AML-193 (cell line): ENCODE measurements around the gene MEIOB.
"Not testable (repeated sequence)": the region's sequence is repeated elsewhere in the genome, so short reads cannot be mapped to it uniquely, and the experiment has no call there.

Source experiments
- DNase-seq, 2 experiments: peaks; one replicate each; lab custom pipeline; 2025; lab: John Stamatoyannopoulos, UW

MEIOB gene

GRCh38 chr16:1871974-1872635 is at the start of gene MEIOB:
TSS of gene MEIOB (minus strand) at chr16:1872164. CDS start at chr16:1868175, 3,989 bp downstream.
- DNase-seq: no peak

- no peak for DNase-seq
Observed at GRCh38 chr16:1920727-1921171, 48.8 kb upstream of the MEIOB start.

- DNase-seq: not testable (repeated sequence)
Observed at GRCh38 chr16:1920122-1920521, 48.2 kb upstream of the MEIOB start.

GRCh38 chr16:1919327-1919998 is 47.5 kb upstream of the MEIOB start:
- no peak for DNase-seq

- DNase-seq: no peak
Observed at GRCh38 chr16:1918351-1919326, 46.7 kb upstream of the MEIOB start, which contains the start of gene HS3ST6. TSS of gene HS3ST6 (minus strand) at chr16:1918415. CDS start at chr16:1918323, 92 bp downstream.

DNA sequence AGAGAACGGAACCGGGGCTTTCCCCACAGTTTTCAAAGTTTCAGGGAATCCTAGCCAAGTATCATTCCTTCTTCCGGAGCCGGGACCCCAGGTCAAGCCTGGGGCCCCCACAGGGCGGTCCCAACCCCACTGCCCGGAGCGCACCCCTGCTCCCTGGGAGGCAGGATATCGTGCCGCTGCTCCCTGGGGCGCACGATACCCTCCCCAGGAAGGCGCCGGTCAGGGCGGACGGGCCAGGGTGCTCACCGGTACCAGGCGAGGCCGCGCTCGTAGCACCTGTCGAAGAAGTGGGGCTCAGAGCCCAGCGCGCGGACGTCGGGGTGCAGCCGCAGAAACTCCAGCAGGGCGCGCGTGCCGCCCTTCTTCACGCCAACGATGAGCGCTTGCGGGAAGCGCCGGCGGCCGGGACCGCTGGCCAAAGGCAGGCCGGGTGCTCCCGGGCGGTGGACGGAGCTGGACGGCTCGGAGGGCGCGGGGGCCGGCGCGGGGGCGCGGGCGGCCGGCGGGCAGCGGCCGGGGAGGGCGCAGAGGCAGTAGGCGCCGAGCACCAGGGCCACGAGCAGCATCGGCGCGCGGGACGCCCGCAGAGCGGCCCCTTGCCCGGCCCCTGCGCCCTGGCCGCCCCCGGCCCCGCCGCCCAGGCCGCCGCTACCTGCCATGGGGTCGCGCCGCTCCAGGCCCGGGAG is 45.8 kb upstream of the MEIOB start:
- DNase-seq: no peak

DNA sequence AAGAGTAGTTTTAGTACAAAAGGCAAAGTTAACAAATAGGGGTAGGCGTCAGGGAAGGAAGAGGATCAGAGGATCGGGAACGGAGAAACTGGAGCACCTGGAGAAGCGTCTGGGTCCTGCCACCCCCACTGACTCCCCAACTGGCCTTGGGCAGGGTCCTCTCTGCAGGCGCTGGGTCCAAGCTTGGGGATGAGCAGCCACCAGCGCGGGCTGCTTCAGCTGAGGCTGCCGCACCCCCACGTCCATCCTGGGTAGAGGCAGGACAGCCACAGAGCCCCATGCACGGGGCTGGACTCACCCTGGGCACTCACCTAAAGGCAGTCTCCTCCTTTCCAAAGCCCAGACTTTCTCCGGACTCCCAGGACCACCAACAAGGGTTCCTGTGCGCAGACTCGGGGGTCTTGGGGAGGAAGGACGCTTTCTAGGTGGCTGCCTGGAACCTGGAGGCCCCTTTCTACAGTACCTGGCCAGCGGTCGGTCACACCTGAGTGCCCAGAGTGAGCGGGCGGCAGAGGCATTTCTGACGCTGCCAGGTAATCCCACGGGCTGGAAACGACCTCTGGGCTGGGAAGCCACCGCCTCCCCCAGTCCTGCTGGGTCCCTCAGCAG is 45.2 kb upstream of the MEIOB start:
- DNase-seq: no peak

DNA sequence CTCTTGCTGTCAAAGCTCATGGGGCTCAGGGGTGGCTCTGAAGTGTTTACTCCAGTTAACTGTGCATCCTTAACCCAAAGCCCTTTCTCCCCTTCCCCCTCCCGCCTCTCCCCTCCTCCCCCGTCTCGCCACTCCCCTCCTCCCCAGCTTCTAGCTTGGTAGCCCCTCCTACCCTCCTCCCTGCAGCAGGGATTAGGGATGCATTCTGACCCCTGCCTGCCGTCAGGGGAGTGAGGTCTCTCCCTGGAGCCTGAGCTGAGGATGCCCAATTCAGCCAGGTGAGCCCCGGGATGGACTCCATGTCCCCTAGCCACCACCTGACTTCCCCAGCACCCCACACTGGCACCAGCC is 44.7 kb upstream of the MEIOB start:
- DNase-seq: no peak

- no peak for DNase-seq
Observed at GRCh38 chr16:1915732-1916639, 44.0 kb upstream of the MEIOB start.

GRCh38 chr16:1914988-1915387 is 43.0 kb upstream of the MEIOB start:
- DNase-seq: no peak

DNA sequence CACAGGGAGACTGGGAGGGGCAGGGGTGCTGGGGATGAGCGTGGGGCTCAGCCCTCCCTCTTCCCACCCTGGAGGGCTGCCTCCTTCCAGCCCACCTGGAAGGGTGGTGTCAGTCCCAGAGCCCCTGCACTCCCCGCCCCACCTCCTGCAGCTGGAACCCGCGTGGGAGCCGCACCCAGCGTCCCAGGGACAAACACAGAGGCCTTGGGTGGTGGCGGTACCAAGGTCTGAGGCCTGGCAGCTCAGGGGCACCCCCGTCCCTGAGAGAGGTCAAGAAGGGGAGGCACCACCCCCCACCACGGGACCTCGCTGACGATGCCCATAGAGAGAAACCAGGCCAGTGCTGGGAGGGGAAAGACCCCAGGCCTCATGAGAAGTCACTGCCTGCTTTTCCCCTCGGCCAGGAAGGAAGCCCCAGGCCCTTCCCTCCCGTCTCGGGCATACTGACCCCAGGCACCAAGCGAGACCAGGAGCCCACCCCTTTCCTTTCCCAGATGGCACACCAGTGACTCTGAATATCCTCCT is 42.2 kb upstream of the MEIOB start:
- no peak for DNase-seq

GRCh38 chr16:1913327-1914083 is 41.5 kb upstream of the MEIOB start:
- no peak for DNase-seq

DNA sequence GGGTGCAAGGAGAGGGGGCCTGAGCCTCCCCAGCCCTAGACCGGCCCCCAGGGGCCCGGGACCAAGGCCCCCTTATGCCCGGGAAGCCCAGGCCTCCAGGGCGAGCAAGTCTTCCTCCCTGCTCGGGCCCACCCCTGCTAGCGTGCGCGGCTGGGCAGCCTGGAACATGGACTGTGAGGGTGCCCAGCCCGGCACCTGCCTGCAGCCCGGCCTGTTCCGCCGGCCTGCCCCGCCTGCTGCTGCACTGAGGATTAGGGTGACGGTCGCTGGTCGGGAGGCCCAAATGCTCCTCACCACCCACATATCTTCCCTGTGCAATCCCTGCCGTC is 40.2 kb upstream of the MEIOB start:
- DNase-seq: no peak

- DNase-seq: no peak
Observed at GRCh38 chr16:1911467-1912214, 39.7 kb upstream of the MEIOB start.

GRCh38 chr16:1909561-1910231 is 37.7 kb upstream of the MEIOB start:
- DNase-seq: no peak

- DNase-seq: no peak
Observed at GRCh38 chr16:1908983-1909382, 37.0 kb upstream of the MEIOB start.

DNA sequence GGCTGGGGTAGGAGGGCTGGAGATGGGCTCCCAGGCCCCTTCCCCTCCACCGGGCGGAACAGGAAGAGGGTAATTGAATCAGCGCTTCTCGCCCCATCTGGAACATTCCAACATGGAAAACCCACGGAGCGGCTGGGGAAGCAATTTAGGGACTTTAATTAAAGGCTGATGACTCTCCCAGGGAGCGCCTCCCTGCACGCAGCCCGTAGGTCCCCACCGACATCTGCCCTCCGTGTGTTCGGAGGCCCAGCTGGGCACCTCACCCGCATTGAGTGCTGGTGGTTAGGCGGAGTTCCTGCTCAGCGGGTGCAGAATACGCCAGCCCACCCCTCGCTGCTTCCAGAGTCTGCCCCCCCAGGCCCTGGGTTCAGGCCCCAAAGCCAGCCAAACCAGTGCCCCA is 36.2 kb upstream of the MEIOB start:
- DNase-seq: no peak

DNA sequence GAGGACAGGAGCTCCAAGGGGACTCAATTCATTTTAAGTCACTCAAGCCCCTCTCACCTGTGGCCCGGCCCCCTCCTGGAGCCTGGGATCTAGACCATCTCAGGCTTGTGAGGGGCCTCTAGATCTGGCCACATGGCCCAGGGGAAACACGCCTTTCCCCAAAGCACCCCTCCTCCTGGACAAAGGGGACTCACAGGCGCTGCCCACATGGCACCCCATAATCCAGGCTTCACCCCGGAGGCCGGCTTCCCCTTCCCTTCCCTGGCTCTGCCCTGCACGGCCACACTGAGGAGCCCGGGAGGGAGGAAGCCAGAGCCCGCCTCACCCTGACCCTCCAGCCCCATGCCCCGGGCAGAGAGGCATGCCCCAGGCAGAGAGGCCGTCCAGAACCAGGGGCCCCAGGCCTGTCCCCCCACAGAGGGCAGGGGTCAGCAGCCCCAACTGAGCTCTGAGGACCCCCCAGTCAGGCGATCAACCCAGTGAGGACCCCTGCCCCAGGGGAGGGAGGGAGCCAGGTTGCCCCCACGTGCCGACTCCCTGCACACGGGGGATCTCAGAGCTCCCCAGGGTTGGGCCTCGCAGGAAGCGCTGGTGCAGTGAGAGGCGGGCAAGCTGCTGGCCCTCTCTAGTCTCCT is 35.4 kb upstream of the MEIOB start:
- DNase-seq: no peak
